Stimulated activated CD8-positive, alpha-beta memory T cell treated with anti-CD3 and anti-CD28 coated beads, Interleukin-15, amount 100 ng/mL, for 48 hours (primary cell): ENCODE measurements around the gene EHBP1L1.
"Not testable (repeated sequence)": the region's sequence is repeated elsewhere in the genome, so short reads cannot be mapped to it uniquely, and the experiment has no call there.

Experiments used
- DNase-seq, 2 donors: peaks; one replicate each; pipeline ENCODE4 v3.0.0-alpha.2; 2020; ENCODE audit warnings: low read depth in 2 of 2

Gene EHBP1L1

DNA sequence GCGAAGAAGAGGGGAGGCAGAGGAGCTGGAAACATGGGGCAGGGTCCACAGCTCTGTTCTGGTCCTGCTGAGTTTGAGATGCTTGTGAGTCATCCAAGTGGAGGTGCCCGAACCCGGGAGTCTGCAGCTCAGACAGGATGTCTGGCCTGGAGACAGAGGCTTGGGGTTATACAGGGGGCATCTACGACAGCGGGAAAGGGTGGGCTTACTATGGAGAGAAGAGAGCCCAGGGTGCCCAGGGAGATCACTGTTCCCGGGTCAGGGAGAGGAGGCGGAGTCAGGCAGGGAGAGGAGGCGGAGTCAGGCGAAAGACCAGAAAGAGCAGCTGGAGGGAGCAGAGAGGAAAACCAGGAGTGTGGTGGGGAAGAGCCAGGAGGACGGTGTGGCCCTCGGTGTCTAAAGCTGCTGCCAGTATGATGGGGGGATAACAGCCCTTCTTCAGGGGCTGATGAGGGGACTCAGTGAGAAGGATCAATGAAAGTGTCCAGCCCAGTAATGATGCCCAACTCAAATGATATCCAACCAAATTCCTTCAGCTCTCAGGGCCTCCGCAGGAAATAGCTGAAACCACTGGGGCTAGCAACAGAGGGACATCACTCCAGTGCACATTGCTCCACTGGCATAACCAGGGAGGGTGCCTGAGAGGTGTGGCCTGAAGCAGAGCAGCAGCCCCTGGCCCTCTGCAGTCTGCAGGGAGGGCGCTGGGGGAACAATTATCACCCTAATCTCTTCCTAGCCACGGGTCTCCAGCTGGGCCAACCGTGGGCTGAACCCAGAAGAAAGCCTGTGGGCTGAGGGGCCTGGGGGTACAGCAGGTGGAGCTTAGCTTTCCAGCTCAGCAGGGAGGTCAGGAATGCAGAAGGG is 15.1 kb upstream of the EHBP1L1 start:
- no peak for DNase-seq

DNA sequence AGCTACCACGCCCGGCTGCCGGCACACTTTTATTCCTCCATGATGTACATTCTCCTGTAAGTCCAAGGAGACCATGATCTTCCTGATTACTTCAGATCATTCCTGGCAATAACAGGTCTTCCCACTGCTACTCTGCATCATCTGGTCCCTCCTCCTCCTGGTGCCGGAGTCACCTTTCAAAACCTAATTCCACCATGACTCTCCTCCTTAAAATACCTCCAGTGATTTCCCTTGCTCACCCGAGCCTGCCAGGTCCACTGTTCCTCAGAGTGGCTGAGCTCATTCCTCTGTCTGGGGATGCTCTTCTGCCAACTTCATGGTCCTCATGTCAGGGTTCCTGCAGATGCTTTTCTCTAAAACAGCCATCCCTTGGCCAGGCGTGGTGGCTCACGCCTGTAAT is 13.8 kb upstream of the EHBP1L1 start:
- DNase-seq: no peak

DNA sequence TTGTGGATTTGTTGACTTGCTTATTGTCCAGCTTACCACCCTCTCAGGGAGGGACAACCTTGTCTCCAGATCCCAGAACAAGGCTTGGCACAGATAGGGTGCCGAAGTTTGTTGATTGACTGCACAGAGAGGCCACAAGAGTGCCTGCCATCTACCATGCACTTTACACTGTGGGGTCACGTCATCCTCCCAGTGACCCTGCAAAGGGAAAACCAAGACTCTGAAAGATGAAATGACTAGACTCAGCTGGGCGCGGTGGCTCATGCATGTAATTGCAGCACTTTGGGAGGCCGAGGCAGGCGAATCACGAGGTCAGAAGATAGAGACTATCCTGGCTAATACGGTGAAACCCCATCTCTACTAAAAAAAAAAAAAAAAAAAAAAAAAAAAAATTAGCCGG is 13.1 kb upstream of the EHBP1L1 start:
- DNase-seq: no peak

DNA sequence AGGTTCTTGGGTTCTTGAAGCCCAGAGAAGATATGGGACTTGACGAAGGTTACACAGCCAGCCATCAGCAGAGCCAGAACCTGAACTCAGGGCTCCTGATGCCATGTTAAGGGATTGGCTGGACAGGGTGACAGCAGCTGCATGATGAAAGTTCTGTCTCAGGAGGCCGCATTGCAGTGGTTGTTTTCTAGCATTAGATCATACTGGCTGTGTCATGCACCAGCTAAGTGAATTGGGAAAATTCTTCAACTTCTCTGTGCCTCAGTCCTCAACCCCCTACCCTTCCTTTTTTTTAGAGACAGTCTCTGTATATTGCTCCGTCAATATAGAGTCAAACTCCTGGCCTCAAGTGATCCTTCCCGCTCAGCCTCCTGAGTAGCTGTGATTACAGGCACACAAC is 12.3 kb upstream of the EHBP1L1 start:
- DNase-seq: no peak

DNA sequence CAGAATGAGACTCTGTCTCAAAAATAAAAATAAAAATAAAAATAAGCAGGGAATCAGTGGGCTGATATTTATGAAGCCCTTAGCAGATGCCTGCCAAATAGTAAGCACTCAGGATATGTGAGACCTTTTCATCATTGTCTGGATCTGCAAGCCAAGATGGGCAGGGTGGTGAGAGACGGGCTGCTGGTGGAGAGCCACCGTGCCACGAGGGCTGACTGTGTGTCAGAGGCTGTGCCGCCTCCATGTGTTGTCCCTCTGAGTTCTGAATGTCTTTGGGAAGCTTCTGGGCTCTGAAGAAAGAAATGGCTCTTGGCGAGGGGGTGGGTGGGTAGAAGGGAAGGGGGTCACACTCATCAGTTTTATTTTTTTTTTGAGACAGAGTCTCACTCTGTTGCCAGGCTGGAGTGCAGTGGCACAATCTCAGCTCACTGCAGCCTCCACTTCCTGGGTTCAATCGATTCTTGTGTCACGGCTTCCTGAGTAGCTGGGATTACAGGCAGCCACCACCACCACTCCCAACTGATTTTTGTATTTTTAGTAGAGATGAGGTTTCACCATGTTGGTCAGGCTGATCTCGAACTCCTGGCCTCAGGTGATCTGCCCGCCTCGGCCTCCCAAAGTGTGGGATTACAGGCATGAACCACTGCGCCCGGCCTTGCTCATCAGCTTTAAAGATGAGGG is 10.8 kb upstream of the EHBP1L1 start:
- DNase-seq: not testable (repeated sequence)

DNA sequence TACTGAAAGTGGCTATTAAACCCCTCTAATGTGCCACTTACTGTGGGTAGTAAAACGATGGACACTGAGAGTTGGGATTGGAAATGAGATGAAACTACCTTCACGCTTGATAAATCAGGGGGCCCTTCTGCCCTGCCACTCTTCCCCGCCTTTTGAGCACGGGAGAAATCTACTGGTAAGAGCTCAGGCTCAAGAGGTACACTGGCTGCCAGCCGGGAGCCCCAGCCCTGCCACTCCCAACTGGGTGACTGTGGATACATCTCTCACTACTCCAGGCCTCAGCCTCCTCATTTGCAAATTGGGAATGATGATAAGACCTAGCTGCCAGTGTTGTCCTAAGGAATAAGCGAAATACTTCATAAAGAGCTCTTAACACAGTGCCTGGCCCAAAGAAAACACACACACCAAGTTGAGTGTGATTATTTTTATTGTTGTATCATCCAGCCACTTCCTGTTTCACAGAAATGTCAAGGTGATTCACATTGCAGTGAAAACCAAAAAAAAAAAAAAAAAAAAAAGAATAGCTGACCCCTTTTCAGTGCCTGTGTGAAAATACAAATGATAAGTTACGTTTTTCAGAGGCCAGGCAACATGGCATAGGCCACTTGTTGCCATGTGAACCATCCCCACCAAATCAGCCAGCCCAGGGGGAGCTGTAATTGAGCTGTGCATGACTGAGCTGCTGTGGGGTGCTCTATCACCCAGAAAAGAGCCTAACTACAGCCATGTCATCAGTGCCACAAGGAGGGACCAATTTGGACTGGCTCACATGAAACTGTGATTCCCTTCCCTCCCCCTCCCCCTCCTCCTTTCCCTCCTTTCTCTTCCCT is 10.0 kb upstream of the EHBP1L1 start:
- no peak for DNase-seq

DNA sequence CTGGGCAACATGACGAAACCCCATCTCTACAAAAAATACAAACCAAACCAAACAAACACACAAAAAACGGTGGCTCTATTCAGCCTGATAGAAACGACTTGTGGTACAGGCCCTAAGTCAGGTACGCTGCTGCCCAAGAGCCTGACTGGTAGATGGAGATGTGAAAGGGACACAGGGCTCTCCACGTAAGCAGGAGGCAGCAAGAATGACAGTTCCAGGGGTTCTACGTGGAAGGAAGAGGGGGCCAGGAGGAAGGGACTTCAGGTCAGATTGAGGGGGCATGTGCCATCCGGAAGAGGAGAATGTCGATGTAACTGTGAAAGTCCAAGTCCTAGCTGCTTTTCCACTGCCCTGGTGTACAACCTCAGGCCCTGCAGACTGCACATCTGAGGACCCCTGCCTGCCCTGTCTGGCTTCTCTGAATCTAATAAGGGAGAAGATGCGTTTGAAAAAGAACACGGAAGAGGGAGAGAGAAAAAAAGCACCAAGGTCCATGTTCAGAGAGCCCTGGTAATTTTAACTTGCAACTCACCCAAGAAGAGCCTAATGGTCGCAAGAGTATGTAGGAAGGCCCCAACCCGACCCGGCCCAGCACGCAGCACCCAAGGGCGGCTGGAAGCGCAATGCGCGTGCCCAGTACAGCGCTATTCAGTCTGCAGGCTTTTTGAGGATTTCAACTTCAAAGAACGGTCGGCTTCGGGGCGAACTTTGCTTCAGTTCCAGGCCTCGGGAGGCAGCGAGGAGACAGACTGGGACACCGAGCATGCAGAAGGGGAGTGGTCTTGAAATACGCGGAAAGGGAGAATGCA is 6.5 kb upstream of the EHBP1L1 start:
- no peak for DNase-seq

DNA sequence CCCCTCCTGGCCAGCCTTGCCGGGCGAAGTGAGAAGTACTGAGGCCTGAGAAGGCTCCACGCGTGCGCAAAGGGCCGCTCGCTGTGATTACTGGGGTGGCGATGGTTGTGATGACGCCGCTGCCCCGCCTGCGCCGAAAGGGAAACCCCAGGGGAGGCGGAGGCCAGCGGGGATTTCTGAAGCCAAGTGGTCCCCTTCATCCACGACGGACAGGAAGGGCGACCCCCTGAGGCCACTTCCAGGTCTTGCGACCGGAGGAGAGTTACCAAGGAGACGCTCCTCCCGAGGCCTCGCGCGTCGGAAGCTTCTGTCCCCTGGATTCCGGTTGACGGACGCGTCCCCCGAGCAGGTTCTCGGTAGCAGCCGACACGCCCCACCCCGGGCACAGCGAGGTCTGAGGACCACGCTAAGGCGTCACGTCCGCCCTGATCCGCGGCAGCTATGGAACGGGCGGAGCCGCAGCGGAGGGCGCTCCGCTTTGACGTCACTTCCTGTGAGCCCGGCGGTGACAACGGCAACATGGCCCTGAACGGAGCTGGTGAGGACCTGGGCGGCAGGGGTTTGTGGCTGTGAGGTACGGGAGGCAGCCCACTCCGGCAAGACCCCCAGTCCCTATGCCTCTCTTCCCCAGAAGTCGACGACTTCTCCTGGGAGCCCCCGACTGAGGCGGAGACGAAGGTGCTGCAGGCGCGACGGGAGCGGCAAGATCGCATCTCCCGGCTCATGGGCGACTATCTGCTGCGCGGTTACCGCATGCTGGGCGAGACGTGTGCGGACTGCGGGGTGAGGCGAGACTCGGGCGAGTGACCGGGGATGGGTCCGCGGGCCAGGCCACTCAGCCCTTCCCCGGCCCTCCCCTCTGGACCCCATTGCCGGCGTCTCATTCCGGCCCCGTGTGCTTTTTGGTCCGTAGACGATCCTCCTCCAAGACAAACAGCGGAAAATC is 5.6 kb upstream of the EHBP1L1 start, which contains the start of gene ZNRD2:
TSS of gene ZNRD2 (plus strand) at position 505 of the 946 bp plus-strand sequence. CDS start at position 520, 15 bp downstream.
- DNase-seq: peak; percentile 100

DNA sequence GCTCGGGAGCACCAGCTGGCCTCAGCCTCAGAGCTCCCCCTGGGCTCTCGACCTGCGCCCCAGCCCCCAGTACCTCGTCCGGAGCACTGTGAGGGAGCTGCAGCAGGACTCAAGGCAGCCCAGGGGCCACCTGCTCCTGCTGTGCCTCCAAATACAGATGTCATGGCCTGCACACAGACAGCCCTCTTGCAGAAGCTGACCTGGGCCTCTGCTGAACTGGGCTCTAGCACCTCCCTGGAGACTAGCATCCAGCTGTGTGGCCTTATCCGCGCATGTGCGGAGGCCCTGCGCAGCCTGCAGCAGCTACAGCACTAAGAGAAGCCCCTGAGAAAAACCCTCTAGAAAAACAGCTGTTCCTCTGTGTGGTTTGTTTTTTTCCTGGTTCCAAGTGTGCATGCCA is 4.4 kb upstream of the EHBP1L1 start:
- DNase-seq: no peak

DNA sequence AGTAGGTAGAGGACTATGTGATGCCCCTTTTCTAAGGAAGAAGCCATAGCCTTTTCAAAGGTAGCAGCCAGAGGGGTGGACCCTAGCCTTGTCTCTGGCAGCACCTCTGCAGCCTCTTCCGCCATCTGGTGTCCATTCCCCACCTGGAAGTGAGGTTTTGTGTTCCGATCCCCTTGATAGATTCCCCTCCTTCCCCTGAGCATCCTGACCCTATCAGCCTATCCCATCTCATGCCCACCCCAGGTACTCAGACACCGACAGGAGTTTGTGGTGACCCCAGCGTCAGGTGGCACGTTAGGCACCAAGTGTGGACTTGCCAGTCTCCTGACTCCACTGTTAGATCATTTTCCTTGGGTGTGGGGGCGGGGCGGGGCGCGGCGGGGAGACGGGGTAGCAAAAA is 3.9 kb upstream of the EHBP1L1 start:
- no peak for DNase-seq

DNA sequence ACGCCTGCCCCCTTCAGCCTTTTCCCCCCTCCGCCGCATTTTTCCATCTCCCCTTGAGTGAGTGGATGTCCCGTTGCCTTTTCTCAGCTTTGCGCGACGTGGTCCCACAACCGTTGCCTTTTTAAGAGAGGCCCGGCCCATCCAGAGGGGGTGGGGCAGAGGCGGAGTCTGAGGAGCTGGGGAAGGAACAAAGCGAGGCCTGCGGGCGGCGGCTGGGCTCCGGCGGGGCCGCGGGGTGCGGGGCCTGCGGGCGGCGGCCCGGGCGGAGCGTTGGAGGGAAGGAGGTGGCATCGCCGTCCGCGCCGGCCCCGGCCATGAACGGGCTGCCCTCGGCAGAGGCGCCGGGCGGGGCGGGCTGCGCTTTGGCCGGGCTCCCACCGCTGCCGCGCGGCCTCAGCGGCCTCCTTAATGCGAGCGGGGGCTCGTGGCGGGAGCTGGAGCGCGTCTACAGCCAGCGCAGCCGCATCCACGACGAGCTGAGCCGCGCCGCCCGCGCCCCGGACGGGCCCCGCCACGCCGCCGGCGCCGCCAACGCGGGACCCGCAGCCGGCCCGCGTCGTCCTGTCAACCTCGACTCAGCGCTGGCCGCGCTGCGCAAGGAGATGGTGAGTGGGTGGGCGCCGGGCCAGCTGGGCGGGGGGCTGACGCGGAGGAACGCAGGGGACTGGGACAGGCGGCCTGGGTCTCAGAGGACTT is 3.3 kb upstream of the EHBP1L1 start, which contains the start of gene FAM89B:
TSS of gene FAM89B (plus strand) at position 183 of the 696 bp plus-strand sequence. CDS start at position 315, 132 bp downstream.
- peak; percentile 81 to 85 for DNase-seq

DNA sequence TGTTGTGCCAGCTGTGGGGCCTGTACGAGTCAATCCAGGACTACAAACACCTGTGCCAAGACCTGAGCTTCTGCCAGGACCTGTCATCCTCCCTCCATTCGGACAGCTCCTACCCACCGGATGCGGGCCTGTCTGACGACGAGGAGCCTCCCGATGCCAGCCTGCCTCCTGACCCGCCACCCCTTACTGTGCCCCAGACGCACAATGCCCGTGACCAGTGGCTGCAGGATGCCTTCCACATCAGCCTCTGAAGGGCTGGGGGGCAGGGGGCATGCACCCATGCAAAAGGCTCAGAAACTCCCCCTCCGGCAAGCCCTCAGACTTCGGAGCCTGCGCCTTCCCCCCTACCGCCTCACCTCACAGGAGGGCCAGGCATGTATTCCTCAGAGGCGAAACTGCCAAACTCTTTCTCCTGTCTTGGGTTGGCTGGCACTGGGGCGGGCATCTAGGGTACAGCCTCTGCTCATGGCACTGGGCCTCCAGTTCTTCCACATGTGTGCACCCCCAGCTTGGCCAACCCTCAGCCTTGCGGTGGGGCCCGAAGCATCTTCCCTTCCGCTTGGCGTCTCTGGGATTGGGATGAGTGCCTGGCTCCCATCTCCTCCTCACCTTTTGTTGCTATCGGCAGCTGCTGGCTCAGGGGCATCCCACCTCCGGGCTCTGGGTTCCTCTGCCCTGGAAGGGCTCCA is 2.3 kb upstream of the EHBP1L1 start:
- no peak for DNase-seq

DNA sequence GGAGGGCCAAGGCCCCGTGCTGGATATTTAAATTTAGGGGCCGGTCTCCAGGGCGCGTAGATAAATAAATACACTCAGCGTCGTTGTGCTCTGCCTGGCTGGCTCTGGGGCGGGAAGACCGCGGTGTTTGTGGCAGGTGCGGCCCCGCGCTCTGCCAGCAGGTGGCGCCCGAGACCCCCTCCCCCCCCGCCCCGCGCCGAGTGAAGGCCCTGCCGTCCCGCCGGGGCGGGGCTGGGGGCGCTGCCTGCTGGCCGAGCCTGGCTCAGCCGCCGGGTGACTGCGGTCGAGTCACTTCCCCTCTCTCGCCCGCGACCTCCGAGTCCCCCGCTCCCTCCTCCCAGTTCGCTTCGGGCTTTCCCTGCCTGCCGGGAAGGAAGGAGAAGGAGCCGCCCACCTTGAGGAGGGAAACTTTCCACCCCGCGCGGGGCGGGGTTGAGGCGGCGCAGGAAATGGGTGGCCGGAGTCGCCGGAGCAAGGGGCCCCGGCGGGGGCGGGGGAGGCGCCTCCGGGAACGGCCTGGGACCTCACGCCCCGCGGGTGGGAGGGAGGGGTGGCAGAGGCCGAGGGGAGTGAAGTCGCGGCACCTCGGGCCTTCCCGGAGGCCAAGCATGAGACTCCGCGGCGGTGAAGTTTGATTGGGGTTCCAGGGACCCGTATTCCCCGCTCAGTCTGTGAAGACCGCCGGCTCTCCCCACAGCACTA is 1.6 kb upstream of the EHBP1L1 start:
- DNase-seq: peak; percentile 93 to 96

DNA sequence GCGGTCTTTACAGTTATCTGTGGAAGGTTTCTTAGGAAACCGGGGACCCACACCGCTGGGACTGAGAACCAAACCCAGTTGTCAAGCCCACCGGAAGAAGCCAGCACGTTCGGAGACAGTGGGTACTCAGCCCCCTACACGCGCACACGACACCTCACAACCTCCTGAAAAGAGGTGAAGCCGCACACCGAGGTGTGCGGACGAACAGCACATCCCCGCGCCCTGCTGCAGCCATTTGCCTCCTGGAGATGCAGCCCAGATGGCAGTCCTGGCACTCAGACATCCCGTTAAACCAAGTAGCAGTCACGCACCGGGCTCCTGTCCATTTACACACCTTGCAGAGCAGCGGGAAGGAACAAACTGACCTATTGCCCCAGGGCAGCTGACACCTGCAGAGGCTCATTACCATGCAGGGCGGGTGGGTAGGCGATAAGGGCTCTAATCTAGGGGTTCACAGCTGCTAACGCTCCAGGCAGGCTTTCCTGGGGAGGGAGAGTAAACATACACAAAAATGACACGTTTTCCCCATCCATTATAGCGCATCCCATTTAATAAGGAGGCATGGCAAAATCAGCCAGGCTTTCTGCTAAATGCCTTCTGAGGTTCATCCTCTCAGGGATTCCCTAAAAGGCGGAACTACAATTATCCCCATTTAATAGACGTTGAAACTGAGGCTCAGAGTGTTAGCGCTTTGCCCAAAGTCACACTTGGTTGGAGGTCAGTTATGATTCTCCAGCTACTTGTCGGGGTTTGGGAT is 864 bp upstream of the EHBP1L1 start:
- DNase-seq: no peak

DNA sequence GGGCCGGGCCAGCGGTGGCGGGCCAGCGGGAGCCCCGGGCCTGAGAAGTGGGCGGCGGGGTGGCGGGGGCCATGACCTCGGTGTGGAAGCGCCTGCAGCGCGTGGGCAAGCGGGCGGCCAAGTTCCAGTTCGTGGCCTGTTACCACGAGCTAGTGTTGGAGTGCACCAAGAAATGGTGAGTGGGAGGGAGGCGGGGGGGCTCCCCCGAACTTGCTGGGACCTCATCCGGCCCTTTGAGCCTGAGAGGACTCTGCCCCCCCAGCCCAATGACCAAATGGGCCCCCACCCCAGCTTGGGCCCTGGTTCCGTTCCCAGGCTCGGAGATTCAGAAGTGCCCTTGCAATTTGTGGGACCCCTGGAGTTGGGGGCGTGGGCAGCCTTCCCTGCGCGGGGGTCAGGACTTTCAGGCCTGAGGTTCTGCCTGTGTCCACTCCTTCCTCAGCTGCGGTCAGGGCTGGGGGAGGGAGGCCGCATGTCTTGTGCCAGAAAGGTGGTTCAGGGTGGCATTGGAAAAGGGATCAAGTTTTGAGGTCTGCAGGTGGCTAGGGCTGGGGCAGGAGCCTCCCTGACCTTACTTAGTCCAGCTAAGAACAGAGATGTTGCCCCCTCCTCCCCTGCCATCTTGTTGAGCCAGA is 496 bp downstream of the EHBP1L1 start:
- no peak for DNase-seq

DNA sequence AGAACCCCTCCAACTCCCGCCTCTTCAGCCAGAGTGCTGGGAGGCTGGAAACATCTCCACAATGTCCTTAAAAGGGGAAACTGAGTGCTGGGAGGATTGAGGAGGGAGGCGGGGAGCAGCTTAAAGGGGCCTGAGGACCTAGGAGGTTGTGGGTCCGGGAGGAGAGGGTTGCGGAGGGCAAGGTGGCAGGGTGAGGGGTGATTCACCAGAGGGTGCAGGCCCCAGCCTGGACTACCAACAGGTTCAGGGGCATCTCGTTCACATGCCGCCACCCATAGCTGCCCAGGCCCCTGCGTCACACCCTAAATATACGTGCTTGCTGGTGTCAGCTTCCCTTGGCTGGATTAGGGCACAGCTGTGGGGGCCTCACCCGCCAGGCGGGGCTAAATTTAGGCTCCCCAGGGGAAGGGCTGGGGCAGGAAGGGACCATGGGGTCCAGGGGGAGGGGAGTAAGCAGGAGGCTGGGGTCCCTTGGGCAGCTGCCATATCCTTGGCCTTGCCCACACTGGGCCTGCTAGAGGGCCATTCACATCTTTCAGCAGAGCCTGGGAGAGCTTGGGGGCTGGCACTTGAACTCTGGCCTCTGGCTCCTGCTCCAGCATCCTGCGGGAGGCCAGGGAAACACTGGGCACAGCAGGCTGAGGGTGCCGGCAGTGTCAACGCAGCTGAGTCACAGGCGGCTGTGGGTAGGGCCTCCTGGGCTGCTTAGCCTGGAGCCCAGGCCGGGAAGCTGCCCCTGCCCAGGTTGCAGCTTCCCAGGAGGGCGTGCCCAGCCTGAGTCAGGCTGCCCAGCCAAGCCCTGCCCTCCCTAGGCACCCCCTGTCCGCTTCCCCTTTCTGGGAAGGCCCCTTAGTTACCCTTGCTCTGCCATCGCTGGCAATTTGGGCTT is 1.3 kb downstream of the EHBP1L1 start:
- DNase-seq: no peak
